B cell (primary cell): Measurements from ENCODE around the gene CDC42SE2.

Experiments used
- CTCF ChIP-seq: fragments of 200-600 bp; IDR thresholded peaks from one replicate; pipeline ENCODE4 v1.8.0; 2022; ENCODE audit warnings: antibody characterized with exemption, mild to moderate bottlenecking
- EZH2 ChIP-seq: IDR thresholded peaks from 2 replicates; pipeline ENCODE4 v1.6.1; 2012; ENCODE audit warnings: borderline replicate concordance, low read depth, mild to moderate bottlenecking, moderate library complexity, low read length; ENCODE audit not compliant: insufficient read depth, poor library complexity, severe bottlenecking

DNA sequence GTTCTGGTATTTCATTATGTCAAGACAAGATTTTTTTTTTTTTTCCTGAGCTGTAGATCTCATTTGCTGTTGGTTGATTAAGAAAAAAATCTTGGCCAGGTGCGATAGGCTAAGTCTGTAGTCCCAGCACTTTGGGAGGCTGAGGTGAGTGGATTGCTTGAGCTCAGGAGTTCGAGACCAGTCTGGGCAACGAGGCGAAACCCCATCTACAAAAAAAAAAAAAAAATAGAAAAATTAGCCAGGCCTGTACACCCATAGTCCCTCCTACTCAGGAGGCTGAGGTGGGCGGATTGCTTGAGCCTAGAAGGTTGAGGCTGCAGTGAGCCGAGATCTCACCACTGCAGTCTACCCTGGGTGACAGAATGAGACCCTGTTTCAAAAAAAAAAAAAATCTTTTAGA, 12.2 kb downstream of the CDC42SE2 start:
- no peak for TF ChIP-seq EZH2
- no peak for TF ChIP-seq CTCF
